ENCODE data around the gene TBX4.

TBX4 gene

GRCh38 chr17:61452301-61453290, at the start of gene TBX4:
TBX4 (plus strand) TSS chr17:61452422; CDS start chr17:61456491, 4,069 bp downstream.
- DNase-seq (ENCODE audit: low spot score) = no peak

GRCh38 chr17:61402978-61403800, 49.0 kb upstream of the TBX4 start:
- no peak for DNase-seq (ENCODE audit: low spot score)

DNA sequence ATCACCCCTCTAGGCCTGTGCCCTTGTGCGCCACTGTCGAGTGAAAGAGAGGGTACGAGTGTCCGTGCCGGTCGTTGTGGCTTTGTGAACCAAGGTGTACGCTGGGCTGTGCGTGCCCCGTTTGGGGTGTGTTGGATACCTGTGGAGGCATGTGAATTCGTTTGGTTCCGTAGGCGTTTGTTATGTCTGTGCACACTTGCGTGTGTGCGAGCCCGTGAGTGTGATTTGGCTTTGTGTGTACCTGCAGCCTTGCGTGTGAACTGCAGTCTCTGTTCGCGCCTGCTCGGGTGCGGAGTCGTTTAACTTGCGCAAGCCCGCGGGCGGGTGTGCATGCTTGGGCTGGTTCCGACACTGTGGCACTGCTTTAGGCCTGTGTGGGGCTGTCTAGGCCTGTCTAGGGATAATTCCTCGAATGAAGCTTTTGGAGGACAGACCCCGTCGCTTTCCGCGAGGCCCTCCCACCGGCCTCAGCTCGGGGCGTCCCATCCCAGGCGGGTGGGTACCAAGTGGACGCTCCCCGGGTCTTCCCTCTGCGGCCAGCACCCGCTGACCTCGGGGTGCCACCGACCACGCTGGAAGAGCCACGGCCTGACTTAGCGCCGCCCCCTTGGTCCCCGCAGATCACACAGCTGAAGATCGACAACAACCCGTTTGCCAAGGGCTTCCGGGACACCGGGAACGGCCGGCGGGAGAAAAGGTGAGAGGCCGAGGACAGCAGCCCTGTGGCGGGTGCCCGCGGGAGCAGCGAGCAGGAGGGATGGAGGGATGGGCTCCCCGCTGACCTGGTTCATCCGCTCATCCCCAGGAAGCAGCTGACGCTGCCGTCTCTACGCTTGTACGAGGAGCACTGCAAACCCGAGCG, 48.2 kb upstream of the TBX4 start:
- DNase-seq (ENCODE audit: low spot score) = no peak

GRCh38 chr17:61404663-61404912, 47.6 kb upstream of the TBX4 start:
- no peak for DNase-seq (ENCODE audit: low spot score)

DNA sequence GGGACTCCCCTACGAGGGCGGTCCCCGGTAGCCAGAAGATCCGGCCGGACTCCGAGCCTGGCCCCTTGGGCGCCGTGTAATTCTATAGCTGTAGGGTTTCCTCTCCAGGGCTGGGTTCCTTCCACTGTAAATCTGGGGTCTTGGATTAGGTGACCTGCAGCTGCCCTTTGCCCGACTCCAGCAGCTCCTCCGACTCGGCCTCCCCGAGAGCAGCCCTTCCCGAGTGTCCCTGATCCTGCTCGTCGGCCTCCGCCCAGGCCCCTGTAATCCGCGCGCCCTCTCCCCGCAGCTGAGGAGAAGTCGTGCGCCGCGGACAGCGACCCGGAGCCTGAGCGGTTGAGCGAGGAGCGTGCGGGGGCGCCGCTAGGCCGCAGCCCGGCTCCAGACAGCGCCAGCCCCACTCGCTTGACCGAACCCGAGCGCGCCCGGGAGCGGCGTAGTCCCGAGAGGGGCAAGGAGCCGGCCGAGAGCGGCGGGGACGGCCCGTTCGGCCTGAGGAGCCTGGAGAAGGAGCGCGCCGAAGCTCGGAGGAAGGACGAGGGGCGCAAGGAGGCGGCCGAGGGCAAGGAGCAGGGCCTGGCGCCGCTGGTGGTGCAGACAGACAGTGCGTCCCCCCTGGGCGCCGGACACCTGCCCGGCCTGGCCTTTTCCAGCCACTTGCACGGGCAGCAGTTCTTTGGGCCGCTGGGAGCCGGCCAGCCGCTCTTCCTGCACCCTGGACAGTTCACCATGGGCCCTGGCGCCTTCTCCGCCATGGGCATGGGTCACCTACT, 47.1 kb upstream of the TBX4 start:
- no peak for DNase-seq (ENCODE audit: low spot score)

DNA sequence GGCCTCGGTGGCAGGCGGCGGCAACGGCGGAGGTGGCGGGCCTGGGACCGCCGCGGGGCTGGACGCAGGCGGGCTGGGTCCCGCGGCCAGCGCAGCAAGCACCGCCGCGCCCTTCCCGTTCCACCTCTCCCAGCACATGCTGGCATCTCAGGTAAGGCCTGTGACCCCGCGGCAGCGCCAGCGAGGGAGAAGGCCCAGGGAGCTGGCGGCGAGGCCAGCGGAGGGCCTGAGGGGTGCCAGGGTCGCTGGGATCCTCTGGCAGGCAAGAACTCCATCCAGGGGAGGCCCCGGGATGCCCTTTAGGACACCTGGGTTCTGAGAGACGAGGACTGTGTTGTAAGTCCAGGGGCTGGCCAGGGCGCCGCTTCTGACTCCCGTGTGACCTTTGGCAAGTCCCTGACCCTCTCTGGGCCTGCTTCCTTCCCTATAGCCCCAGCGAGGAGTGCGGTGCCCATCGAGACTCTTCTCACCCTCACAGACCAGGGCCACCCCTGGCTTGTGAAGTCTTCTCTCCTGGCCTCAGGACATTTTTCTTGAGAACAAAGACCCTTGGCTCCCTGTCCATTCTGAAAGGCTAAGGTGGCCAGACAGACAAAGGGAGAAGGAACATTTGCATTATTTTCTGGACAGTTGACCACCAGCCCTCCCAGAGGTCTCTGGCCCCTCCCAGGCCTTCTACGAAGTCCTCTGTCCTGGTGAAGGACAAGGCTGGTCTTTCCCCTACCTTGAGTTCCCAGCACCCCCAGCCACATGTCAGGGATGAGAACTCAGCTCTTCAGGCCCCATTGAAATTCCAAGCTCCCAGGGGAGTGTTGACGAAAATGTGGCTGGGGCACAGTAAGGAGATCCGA, 46.3 kb upstream of the TBX4 start:
- DNase-seq (ENCODE audit: low spot score) = no peak

- no peak for DNase-seq (ENCODE audit: low spot score)
Observed at GRCh38 chr17:61406537-61406845, 45.7 kb upstream of the TBX4 start.

- no peak for DNase-seq (ENCODE audit: low spot score)
Observed at GRCh38 chr17:61406971-61407911, 45.0 kb upstream of the TBX4 start.

GRCh38 chr17:61408151-61409041, 43.8 kb upstream of the TBX4 start:
- no peak for DNase-seq (ENCODE audit: low spot score)

GRCh38 chr17:61409301-61410112, 42.7 kb upstream of the TBX4 start:
- DNase-seq (ENCODE audit: low spot score) = no peak

- DNase-seq (ENCODE audit: low spot score) = peak; percentile 43
Observed at GRCh38 chr17:61410141-61411010, 41.8 kb upstream of the TBX4 start.

- DNase-seq (ENCODE audit: low spot score) = no peak
Observed at GRCh38 chr17:61411011-61411260, 41.3 kb upstream of the TBX4 start.

GRCh38 chr17:61411261-61412142, 40.7 kb upstream of the TBX4 start:
- no peak for DNase-seq (ENCODE audit: low spot score)

DNA sequence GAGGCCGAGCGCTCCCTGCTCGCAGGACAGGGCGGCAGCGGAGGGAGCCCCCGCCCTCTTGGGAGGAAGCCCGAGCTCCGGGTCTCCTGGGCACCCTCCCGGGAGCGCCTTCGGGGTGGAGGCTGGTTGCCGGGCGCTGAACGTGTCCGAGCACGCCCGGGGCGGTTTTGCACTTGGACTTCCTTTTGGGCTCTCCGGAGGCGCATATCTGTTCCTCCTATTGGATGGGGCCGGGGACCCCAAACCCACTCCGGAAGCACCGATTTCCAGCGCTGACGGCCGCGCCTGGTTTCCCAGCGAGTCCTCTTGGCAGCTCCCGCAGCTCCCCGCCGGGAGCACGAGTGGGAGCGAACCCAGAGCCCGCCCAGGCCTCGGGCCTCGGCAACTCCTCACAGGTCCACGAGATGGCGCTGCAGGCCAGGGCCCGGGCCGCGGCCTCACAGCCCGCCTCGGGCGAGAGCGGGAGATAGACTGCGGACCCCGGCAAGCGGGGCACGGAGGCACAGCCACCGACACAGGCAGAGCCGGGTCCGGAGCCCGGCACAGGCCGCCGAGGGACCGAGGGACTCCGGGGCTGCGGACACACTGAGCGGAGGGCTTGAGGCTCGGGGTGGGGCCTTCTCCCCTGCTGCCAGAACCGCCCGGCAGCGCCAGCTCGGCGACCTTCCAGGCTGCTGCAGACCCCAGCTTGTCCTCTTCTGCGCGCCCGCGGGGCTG, 39.9 kb upstream of the TBX4 start:
- DNase-seq (ENCODE audit: low spot score) = peak; percentile 47
